Karpas-422 (cell line): ENCODE measurements around the gene ACIN1. TPM values are rescaled to one million over a fixed set of nuclear protein-coding genes. Genes with fewer than 3 reads are reported as not detected.
A peak's percentile ranks its signal among the peaks of the same experiment; 100 is the strongest.

ENCODE experiments used
- DNase-seq: peaks from one replicate; pipeline ENCODE4 v3.0.0-alpha.2; 2015
- H2AFZ ChIP-seq: fragments of 200-600 bp; sonication (generic); 2 replicates; pipeline ENCODE4 v1.6.1; 2014; ENCODE audit warnings: antibody characterized with exemption, low read length, mixed read lengths
- H3K27ac ChIP-seq: fragments of 200-600 bp; sonication (generic); 2 replicates; pipeline ENCODE4 v1.5.1; 2014; ENCODE audit warnings: mild to moderate bottlenecking, low read length, moderate library complexity
- H3K27me3 ChIP-seq: fragments of 200-600 bp; sonication (generic); 2 replicates; pipeline ENCODE4 v1.6.1; 2014; ENCODE audit warnings: low read length, mixed read lengths
- H3K36me3 ChIP-seq: fragments of 200-600 bp; sonication (generic); 2 replicates; pipeline ENCODE4 v1.6.1; 2014; ENCODE audit warnings: low read length, mixed read lengths; ENCODE audit not compliant: insufficient read depth
- H3K4me1 ChIP-seq: fragments of 200-600 bp; sonication (generic); 2 replicates; pipeline ENCODE4 v1.6.1; 2014; ENCODE audit warnings: mild to moderate bottlenecking, low read length, mixed read lengths
- H3K4me2 ChIP-seq: fragments of 200-600 bp; sonication (generic); 2 replicates; pipeline ENCODE4 v1.6.1; 2014; ENCODE audit warnings: low read length, low read depth, mild to moderate bottlenecking; ENCODE audit not compliant: poor library complexity, severe bottlenecking
- H3K4me3 ChIP-seq: fragments of 200-600 bp; sonication (generic); 2 replicates; pipeline ENCODE4 v1.5.1; 2014; ENCODE audit warnings: mild to moderate bottlenecking, antibody characterized with exemption, low read length, mixed read lengths
- H3K79me2 ChIP-seq: fragments of 200-600 bp; sonication (generic); 2 replicates; pipeline ENCODE4 v1.6.1; 2014; ENCODE audit warnings: mild to moderate bottlenecking, low read length, mixed read lengths
- H3K9ac ChIP-seq: fragments of 200-600 bp; sonication (generic); 2 replicates; pipeline ENCODE4 v1.6.0; 2014; ENCODE audit warnings: low read length
- H3K9me2 ChIP-seq: fragments of 200-600 bp; sonication (generic), shearing (Covaris generic); replicated peaks from 2 replicates; pipeline ENCODE4 v1.6.0; 2014; ENCODE audit warnings: mild to moderate bottlenecking, low read length, moderate library complexity; ENCODE audit not compliant: insufficient read depth
- H3K9me3 ChIP-seq: fragments of 300-700, 200-600 bp; sonication (generic); 2 replicates; pipeline ENCODE4 v1.6.1; 2014; ENCODE audit warnings: low read length, mixed read lengths
- H4K20me1 ChIP-seq: fragments of 200-600 bp; sonication (generic); 2 replicates; pipeline ENCODE4 v1.6.1; 2014; ENCODE audit warnings: mild to moderate bottlenecking, antibody characterized with exemption, low read length, low read depth; ENCODE audit not compliant: insufficient read depth
- total RNA-seq: library from RNA; depleted of rRNA; stranded (reverse); fragments of >200 nt; shearing (Covaris generic); gene quantifications from 2 replicates; pipeline ENCODE4 v1.2.3, GENCODE V29; 2014; ENCODE audit warnings: low replicate concordance

The ACIN1 gene
- total RNA-seq, 1 experiment from 2014 or later = 125 TPM

GRCh38 chr14:23097786-23098185 lies 2.9 kb upstream of the ACIN1 start:
- H3K27me3 ChIP-seq = no peaks in the 10 kb centered on the region
- no peak for DNase-seq
- no peak overlapping the region for H3K4me2 ChIP-seq
- peaks cover 47% of the 10 kb centered on the region for H3K79me2 ChIP-seq
- no peak overlapping the region for H3K27ac ChIP-seq
- no peak overlapping the region for H2AFZ ChIP-seq
- no peaks in the 10 kb centered on the region for H3K9me2 ChIP-seq
- H4K20me1 ChIP-seq = peaks cover 49% of the 10 kb centered on the region
- H3K36me3 ChIP-seq = peaks cover 25% of the 10 kb centered on the region
- H3K4me1 ChIP-seq = peaks cover 23% of the 10 kb centered on the region
- no peak overlapping the region for H3K9ac ChIP-seq
- no peaks in the 10 kb centered on the region for H3K9me3 ChIP-seq
- no peak overlapping the region for H3K4me3 ChIP-seq

GRCh38 chr14:23095196-23096108 lies 516 bp upstream of the ACIN1 start, which contains the start of gene C14orf119:
TSS of gene C14orf119 (plus strand) at chr14:23095505. CDS start at chr14:23097659, 2,154 bp downstream.
- Histone ChIP-seq H3K9me2 (no peaks in the 10 kb centered on the region), H3K27ac (peak within 1 kb of the TSS; percentile 80), H3K36me3 (peaks cover 42% of the 10 kb centered on the region), H3K79me2 (peaks cover 65% of the 10 kb centered on the region), H3K9ac (peak within 1 kb of the TSS; percentile 94), H3K4me2 (peak within 1 kb of the TSS; percentile 84), H4K20me1 (peaks cover 49% of the 10 kb centered on the region), H3K9me3 (no peaks in the 10 kb centered on the region), H3K4me3 (peak within 1 kb of the TSS; percentile 78), H3K4me1 (peaks cover 24% of the 10 kb centered on the region), H3K27me3 (no peaks in the 10 kb centered on the region), H2AFZ (peak within 1 kb of the TSS; percentile 86)
- DNase-seq = peak; percentile 100

DNA sequence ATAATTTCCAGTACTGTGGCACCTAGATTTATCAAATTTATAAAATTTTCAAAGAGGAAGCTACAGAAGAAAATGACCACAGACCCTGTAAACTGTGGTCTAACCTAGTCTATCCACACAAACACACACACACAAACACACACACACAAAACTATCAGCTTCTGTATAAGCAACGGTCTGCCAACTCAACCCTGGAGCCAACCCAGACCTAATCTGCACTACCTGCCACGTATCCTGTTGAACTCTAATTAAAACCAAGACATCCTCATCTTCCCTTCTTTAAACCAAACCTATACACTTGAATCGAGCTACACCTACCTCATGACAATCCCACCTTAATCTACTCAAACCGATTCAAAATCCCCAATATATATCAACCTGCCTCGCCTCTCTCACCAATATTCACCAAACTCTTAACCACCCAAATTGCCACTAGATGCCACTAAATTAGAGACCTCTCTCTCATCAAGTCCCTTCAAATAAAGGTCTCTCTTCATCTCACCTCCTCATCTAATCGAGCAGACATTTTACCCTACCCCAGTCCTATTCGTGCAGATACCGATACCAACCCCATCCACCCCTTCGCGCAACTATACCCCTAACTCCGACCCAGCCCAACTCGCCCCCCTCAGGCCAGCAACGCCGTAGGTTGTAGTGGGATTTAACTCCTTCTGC lies 808 bp downstream of the ACIN1 start:
- DNase-seq = peak; percentile 55

DNA sequence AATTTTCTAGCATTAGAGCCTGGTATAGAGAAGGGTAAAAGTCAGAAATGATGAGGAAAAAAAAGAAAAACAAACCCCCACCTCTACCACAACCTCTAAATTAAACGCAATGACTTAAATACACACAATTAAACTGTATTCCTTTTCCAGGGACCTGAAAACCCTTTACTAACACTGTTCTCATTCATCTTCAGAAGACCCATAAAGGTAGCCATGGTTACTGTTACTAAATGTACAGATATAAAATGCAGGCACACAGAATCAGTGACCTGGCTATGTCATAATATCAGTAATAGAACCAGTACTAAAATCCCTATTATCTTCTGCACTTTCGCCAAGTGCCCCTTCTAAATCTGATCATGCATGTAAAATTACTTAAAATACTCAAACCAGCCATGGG lies 1.4 kb downstream of the ACIN1 start:
- Histone ChIP-seq H3K4me1 (peaks cover 24% of the 10 kb centered on the region), H3K27ac (no peak overlapping the region)
- no peak for DNase-seq

More for the DNA sequence above, 808 bp downstream of the ACIN1 start:
- H2AFZ ChIP-seq = peak overlapping the region; percentile 86; the same call in 1 of the 2 replicates
- H3K4me2 ChIP-seq = peak overlapping the region; percentile 84
- H3K79me2 ChIP-seq = peaks cover 76% of the 10 kb centered on the region
- H3K27me3 ChIP-seq = no peaks in the 10 kb centered on the region
- H3K9me2 ChIP-seq = no peaks in the 10 kb centered on the region
- H3K9me3 ChIP-seq = no peaks in the 10 kb centered on the region
- H3K4me1 ChIP-seq = peaks cover 24% of the 10 kb centered on the region
- peaks cover 55% of the 10 kb centered on the region for H3K36me3 ChIP-seq
- peak overlapping the region; percentile 78 for H3K4me3 ChIP-seq
- peak overlapping the region; percentile 94 for H3K9ac ChIP-seq
- peaks cover 49% of the 10 kb centered on the region for H4K20me1 ChIP-seq
- peak overlapping the region; percentile 80 for H3K27ac ChIP-seq

GRCh38 chr14:23093104-23093503 lies 1.8 kb downstream of the ACIN1 start:
- Histone ChIP-seq H2AFZ (no peak overlapping the region), H3K27ac (no peak overlapping the region), H3K4me1 (peaks cover 24% of the 10 kb centered on the region), H3K4me3 (peak overlapping the region; percentile 78), H4K20me1 (peaks cover 39% of the 10 kb centered on the region), H3K27me3 (no peaks in the 10 kb centered on the region), H3K9ac (peak overlapping the region; percentile 94), H3K9me3 (no peaks in the 10 kb centered on the region), H3K9me2 (no peaks in the 10 kb centered on the region), H3K4me2 (peak overlapping the region; percentile 84), H3K79me2 (peaks cover 80% of the 10 kb centered on the region), H3K36me3 (peaks cover 56% of the 10 kb centered on the region)
- no peak for DNase-seq

More for the DNA sequence above, 1.4 kb downstream of the ACIN1 start:
- H4K20me1 ChIP-seq = peaks cover 43% of the 10 kb centered on the region
- peak overlapping the region; percentile 78 for H3K4me3 ChIP-seq
- no peaks in the 10 kb centered on the region for H3K9me2 ChIP-seq
- peaks cover 58% of the 10 kb centered on the region for H3K36me3 ChIP-seq
- H3K27me3 ChIP-seq = no peaks in the 10 kb centered on the region
- H2AFZ ChIP-seq = no peak overlapping the region
- peak overlapping the region; percentile 84 for H3K4me2 ChIP-seq
- H3K79me2 ChIP-seq = peaks cover 79% of the 10 kb centered on the region
- H3K9ac ChIP-seq = peak overlapping the region; percentile 94
- H3K9me3 ChIP-seq = no peaks in the 10 kb centered on the region

- no peaks in the 10 kb centered on the region for H3K27me3 ChIP-seq
- no peak for DNase-seq
- no peak overlapping the region for H2AFZ ChIP-seq
- H3K36me3 ChIP-seq = peaks cover 58% of the 10 kb centered on the region
- H3K9ac ChIP-seq = no peak overlapping the region
- H3K4me3 ChIP-seq = no peak overlapping the region
- H3K4me1 ChIP-seq = peaks cover 18% of the 10 kb centered on the region
- no peak overlapping the region for H3K4me2 ChIP-seq
- H4K20me1 ChIP-seq = peaks cover 25% of the 10 kb centered on the region
- H3K9me2 ChIP-seq = no peaks in the 10 kb centered on the region
- no peaks in the 10 kb centered on the region for H3K9me3 ChIP-seq
- peaks cover 72% of the 10 kb centered on the region for H3K79me2 ChIP-seq
- no peak overlapping the region for H3K27ac ChIP-seq
Observed at GRCh38 chr14:23091294-23092225, 3.4 kb downstream of the ACIN1 start.

GRCh38 chr14:23090254-23090636 lies 4.7 kb downstream of the ACIN1 start:
- no peak overlapping the region for H2AFZ ChIP-seq
- no peak for DNase-seq
- no peak overlapping the region for H3K4me2 ChIP-seq
- no peak overlapping the region for H3K4me3 ChIP-seq
- H3K79me2 ChIP-seq = peaks cover 69% of the 10 kb centered on the region
- no peaks in the 10 kb centered on the region for H3K27me3 ChIP-seq
- no peak overlapping the region for H3K27ac ChIP-seq
- peaks cover 16% of the 10 kb centered on the region for H3K4me1 ChIP-seq
- H3K9ac ChIP-seq = no peak overlapping the region
- H3K9me2 ChIP-seq = no peaks in the 10 kb centered on the region
- H3K36me3 ChIP-seq = peaks cover 71% of the 10 kb centered on the region
- H4K20me1 ChIP-seq = peaks cover 24% of the 10 kb centered on the region
- no peaks in the 10 kb centered on the region for H3K9me3 ChIP-seq
